Activated CD8-positive, alpha-beta T cell treated with anti-CD3 and anti-CD28 coated beads for 36 hours (primary cell): ENCODE data around the gene ANK3. TPM values are rescaled to one million over a fixed set of nuclear protein-coding genes. Genes with fewer than 3 reads are reported as not detected.

ENCODE experiments used
- ATAC-seq: fragments of 200-7000 bp; cut with Tn5 transposase; one replicate; pipeline ENCODE4 v1.10.0; 2021; ENCODE audit warnings: mild to moderate bottlenecking, moderate library complexity
- CTCF ChIA-PET: fragments of 350-600 bp; sonication (Branson Sonifier 250); formaldehyde crosslinking; loops from one replicate; lab custom pipeline; 2021; ENCODE audit warnings: antibody characterized with exemption; lab: Charles Lee
- POLR2A ChIA-PET: fragments of 350-600 bp; sonication (Branson Sonifier 250); formaldehyde crosslinking; loops from one replicate; lab custom pipeline; 2021; ENCODE audit warnings: antibody characterized with exemption; lab: Charles Lee
- DNase-seq: peaks from one replicate; pipeline ENCODE4 v3.0.0-alpha.2; 2020
- H3K27ac Mint-ChIP-seq: one replicate; pipeline ENCODE4 v1.8.0; 2021; ENCODE audit warnings: mild to moderate bottlenecking, mixed read lengths
- H3K27me3 Mint-ChIP-seq: one replicate; pipeline ENCODE4 v1.8.0; 2021; ENCODE audit warnings: mixed read lengths
- H3K36me3 Mint-ChIP-seq: one replicate; pipeline ENCODE4 v1.8.0; 2021; ENCODE audit warnings: low read depth, mixed read lengths
- H3K4me1 Mint-ChIP-seq: one replicate; pipeline ENCODE4 v1.8.0; 2021; ENCODE audit warnings: low read depth, mixed read lengths
- H3K4me3 Mint-ChIP-seq: one replicate; pipeline ENCODE4 v1.8.0; 2021; ENCODE audit warnings: mild to moderate bottlenecking, moderate library complexity, mixed read lengths
- H3K9me3 Mint-ChIP-seq: one replicate; pipeline ENCODE4 v1.8.0; 2021; ENCODE audit warnings: mixed read lengths
- intact Hi-C: fragments of 100-400 bp; cut with micrococcal nuclease; formaldehyde crosslinking; loops from one replicate; pipeline ENCODE4 v1.10.0; 2022
- total RNA-seq, 2 experiments: library from RNA; stranded (reverse); gene quantifications; one replicate each; pipeline ENCODE4 v1.2.3, GENCODE V29; 2021
- TF ChIP-seq, protein P1 (sequence below): fragments of 200-600 bp; IDR thresholded peaks from one replicate; pipeline ENCODE4 v1.8.0; 2022; ENCODE audit warnings: antibody characterized with exemption, mild to moderate bottlenecking

ANK3 gene
- total RNA-seq, 2 experiments from 2014 or later, result 10.3 to 12.0 TPM

DNA sequence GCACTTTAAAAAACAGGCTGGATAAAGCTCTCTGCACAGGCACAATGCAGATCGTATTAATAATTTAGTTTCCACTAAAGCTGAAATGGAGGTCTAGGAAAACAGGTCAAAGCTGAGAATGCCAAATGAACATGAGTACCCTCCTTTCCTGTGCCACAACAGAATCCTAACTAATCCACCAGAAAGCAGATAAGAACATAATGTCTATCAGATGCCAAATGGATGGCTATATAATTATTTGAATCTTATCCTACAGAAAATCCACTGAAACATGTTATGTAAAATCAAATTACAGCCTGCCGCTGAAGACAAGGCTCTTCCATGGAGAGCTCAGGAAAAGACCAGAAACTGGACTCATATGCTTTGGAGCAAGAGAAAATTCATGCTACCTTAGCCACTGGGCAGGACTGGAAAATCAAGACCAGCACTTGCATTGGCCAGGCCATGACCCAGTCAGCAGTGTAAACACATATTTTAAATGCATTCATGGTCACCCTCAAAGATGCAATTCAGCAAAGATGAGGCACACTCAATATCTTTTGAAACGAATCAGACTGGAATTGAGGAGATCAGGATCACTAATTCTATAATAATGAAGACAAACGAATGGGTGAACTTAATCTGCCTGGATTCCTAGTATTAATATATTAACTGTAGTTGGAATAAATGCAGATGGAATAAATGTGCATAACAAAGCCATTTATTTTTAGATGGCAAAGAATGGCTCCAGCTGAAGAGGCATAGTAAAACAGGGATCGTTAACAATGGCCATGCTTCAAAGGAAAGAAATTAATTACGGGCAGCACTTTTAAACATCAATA is 13.2 kb downstream of the ANK3 start:
- TF ChIP-seq, protein P1, sequence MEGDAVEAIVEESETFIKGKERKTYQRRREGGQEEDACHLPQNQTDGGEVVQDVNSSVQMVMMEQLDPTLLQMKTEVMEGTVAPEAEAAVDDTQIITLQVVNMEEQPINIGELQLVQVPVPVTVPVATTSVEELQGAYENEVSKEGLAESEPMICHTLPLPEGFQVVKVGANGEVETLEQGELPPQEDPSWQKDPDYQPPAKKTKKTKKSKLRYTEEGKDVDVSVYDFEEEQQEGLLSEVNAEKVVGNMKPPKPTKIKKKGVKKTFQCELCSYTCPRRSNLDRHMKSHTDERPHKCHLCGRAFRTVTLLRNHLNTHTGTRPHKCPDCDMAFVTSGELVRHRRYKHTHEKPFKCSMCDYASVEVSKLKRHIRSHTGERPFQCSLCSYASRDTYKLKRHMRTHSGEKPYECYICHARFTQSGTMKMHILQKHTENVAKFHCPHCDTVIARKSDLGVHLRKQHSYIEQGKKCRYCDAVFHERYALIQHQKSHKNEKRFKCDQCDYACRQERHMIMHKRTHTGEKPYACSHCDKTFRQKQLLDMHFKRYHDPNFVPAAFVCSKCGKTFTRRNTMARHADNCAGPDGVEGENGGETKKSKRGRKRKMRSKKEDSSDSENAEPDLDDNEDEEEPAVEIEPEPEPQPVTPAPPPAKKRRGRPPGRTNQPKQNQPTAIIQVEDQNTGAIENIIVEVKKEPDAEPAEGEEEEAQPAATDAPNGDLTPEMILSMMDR, result no peak
- no peak for DNase-seq
- intact Hi-C loops, result no loop called here
- peaks cover 2% of the 10 kb centered on the region for H3K4me1 Mint-ChIP-seq
- no peak overlapping the region for H3K27ac Mint-ChIP-seq
- POLR2A ChIA-PET, result no interaction called here
- H3K27me3 Mint-ChIP-seq, result peaks cover 4% of the 10 kb centered on the region
- no peak for ATAC-seq
- CTCF ChIA-PET, result interaction anchor here (1.3 kb wide), 1 partner anchor 17 kb away, joined by 4 read pairs; no protein-coding TSS in a partner anchor
- no peaks in the 10 kb centered on the region for H3K9me3 Mint-ChIP-seq
- no peak overlapping the region for H3K4me3 Mint-ChIP-seq
- no peaks in the 10 kb centered on the region for H3K36me3 Mint-ChIP-seq

DNA sequence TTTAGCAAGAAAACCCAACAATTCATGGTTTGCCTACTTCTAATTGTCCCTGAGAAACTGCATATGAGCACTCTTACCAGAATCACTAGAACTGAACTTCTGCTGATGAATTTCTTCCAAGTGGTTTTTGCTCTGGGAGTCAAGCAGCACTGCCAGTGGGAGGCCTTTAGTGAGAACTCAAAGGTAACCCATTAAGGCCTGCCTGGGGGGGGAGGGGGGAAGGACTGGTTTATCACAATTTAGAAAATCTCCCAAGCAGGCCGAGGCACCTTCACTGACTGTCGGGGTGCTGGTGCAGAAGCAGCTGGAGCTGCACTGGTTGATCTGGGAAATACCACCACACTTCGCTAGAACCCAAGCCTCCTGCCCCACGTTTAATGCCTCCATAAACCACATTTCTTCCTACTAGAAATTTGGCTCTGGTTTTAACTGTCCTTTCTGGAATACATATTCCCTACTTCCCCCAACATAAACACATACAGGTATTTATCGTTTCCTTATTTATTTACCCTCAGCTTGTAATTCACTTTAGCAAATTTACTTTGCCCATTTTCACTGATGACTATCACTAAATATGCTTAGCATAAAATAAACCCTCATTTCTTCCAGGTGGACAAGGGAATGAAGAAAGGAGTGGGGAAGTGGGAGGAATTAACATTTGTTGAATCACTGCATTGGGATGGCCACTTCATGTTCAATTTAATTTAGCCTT is 14.2 kb downstream of the ANK3 start:
- TF ChIP-seq, protein P1, result no peak
- Mint-ChIP-seq H3K4me3 (no peak overlapping the region), H3K27ac (no peak overlapping the region), H3K36me3 (no peaks in the 10 kb centered on the region), H3K27me3 (peaks cover 4% of the 10 kb centered on the region), H3K4me1 (peaks cover 2% of the 10 kb centered on the region), H3K9me3 (no peaks in the 10 kb centered on the region)
- ChIA-PET CTCF (no interaction called here), POLR2A (no interaction called here)
- ATAC-seq (no peak), DNase-seq (no peak)
- intact Hi-C loops, result no loop called here

DNA sequence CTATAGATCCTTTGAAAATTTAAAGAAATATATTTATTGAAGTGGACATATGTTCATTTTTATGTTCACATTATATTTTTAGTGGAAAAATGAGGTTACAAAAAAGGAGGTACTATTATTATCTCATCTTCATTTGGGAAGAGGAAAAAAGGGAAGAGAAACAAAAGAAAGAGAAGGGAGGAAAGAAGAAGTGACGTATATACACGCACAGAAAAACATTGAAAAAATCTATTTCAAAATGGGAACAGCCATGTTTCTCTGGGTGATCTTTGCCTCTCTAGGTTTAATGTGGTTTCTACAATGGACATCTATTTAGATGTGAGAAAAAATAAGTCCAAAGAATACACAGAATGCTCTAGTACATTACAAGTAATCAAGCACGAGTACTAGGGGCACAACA is 14.8 kb downstream of the ANK3 start:
- Mint-ChIP-seq H3K4me3 (no peak overlapping the region), H3K36me3 (no peaks in the 10 kb centered on the region), H3K27ac (no peak overlapping the region), H3K27me3 (peaks cover 4% of the 10 kb centered on the region), H3K4me1 (peaks cover 2% of the 10 kb centered on the region), H3K9me3 (no peaks in the 10 kb centered on the region)
- TF ChIP-seq, protein P1, result no peak
- POLR2A ChIA-PET, result no interaction called here
- no peak for DNase-seq
- intact Hi-C loops, result no loop called here
- CTCF ChIA-PET, result no interaction called here
- no peak for ATAC-seq

DNA sequence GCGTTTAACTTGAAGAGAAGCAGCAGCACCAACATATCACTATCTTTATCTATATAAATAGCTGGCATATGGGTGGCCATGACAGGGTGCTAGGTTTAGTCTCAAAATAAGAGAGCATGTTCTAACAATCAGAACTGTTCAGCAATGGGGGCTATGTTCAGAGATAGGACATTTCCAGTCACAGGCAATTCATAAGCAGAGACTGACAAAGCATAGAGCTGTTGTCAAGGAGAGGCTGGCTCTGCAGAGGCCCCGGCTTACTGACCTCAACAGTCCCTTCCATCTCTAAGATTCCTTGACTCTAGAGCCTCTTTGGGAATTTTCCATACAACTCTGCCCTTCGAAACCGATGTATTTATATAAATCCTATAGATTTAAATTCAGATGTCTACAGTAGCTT is 17.2 kb downstream of the ANK3 start:
- POLR2A ChIA-PET, result no interaction called here
- no peak overlapping the region for H3K27ac Mint-ChIP-seq
- H3K9me3 Mint-ChIP-seq, result no peaks in the 10 kb centered on the region
- TF ChIP-seq, protein P1, result no peak
- H3K36me3 Mint-ChIP-seq, result no peaks in the 10 kb centered on the region
- ATAC-seq, result no peak
- no peaks in the 10 kb centered on the region for H3K4me1 Mint-ChIP-seq
- H3K27me3 Mint-ChIP-seq, result peaks cover 4% of the 10 kb centered on the region
- no peak overlapping the region for H3K4me3 Mint-ChIP-seq
- intact Hi-C loops, result no loop called here
- CTCF ChIA-PET, result interaction anchor here (1.0 kb wide), 1 partner anchor 274 kb away, joined by 3 read pairs; no protein-coding TSS in a partner anchor
- DNase-seq, result no peak

DNA sequence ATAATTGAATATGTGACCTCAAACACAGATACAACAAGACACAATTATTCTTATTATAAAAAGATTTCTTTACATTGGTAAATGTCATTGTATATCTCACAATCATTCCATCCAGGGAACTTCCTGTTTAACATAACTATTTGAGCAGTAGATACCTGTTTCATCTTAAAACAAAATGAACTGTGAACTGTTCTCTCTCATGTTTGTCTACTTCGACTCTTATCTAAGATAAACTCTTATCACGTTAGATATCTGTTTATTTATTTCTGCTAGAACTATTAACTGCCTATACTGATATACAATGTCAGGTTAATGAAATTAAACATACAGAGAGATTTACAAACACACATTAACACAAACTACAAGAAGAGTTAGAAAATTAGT is 20.1 kb downstream of the ANK3 start:
- no peak for DNase-seq
- POLR2A ChIA-PET, result no interaction called here
- intact Hi-C loops, result no loop called here
- H3K27me3 Mint-ChIP-seq, result no peaks in the 10 kb centered on the region
- ATAC-seq, result no peak
- H3K27ac Mint-ChIP-seq, result no peak overlapping the region
- no peak overlapping the region for H3K4me3 Mint-ChIP-seq
- TF ChIP-seq, protein P1, result no peak
- no peaks in the 10 kb centered on the region for H3K4me1 Mint-ChIP-seq
- no peaks in the 10 kb centered on the region for H3K9me3 Mint-ChIP-seq
- no peaks in the 10 kb centered on the region for H3K36me3 Mint-ChIP-seq
- CTCF ChIA-PET, result interaction anchor here (0.9 kb wide), 1 partner anchor 1416 kb away, joined by 3 read pairs; no protein-coding TSS in a partner anchor
